PFSK-1 (cell line): ENCODE results near the gene C5.

ENCODE experiments used
- FOXP2 ChIP-seq: optimal IDR thresholded peaks from 2 replicates; pipeline ENCODE3; 2011; ENCODE audit warnings: borderline replicate concordance, control low read depth, inconsistent platforms; ENCODE audit not compliant: insufficient read depth; ENCODE audit errors: extremely low read length, extremely low read depth
- POLR2AphosphoS5 ChIP-seq: IDR thresholded peaks from 2 replicates; pipeline ENCODE4 v1.6.1; 2012; ENCODE audit warnings: low read depth, mild to moderate bottlenecking, control low read depth, low read length, moderate library complexity
- SIN3A ChIP-seq: IDR thresholded peaks from 2 replicates; pipeline ENCODE4 v1.6.1; 2012; ENCODE audit warnings: mild to moderate bottlenecking, low read length, moderate library complexity, borderline replicate concordance; ENCODE audit not compliant: insufficient read depth
- TAF1 ChIP-seq: IDR thresholded peaks from 2 replicates; pipeline ENCODE4 v1.6.1; 2012; ENCODE audit warnings: low read length, control low read depth, borderline replicate concordance; ENCODE audit not compliant: insufficient read depth
- TF ChIP-seq, protein P1 (sequence below), 2 experiments: IDR thresholded peaks; 2 replicates each; pipeline versions ENCODE4 v1.6.1 to v1.8.0; 2011 to 2012; ENCODE audit warnings: low read depth in 2 of 2, low read length in 2 of 2, control low read depth in 1 of 2, inconsistent platforms in 1 of 2, mild to moderate bottlenecking in 1 of 2, moderate library complexity in 1 of 2; ENCODE audit not compliant: insufficient read depth in 1 of 2

C5 gene

GRCh38 chr9:120961936-120962335, 88.1 kb downstream of the C5 start:
- TF ChIP-seq POLR2AphosphoS5 (no peak), FOXP2 (no peak), SIN3A (no peak), TAF1 (no peak)
- TF ChIP-seq, protein P1, sequence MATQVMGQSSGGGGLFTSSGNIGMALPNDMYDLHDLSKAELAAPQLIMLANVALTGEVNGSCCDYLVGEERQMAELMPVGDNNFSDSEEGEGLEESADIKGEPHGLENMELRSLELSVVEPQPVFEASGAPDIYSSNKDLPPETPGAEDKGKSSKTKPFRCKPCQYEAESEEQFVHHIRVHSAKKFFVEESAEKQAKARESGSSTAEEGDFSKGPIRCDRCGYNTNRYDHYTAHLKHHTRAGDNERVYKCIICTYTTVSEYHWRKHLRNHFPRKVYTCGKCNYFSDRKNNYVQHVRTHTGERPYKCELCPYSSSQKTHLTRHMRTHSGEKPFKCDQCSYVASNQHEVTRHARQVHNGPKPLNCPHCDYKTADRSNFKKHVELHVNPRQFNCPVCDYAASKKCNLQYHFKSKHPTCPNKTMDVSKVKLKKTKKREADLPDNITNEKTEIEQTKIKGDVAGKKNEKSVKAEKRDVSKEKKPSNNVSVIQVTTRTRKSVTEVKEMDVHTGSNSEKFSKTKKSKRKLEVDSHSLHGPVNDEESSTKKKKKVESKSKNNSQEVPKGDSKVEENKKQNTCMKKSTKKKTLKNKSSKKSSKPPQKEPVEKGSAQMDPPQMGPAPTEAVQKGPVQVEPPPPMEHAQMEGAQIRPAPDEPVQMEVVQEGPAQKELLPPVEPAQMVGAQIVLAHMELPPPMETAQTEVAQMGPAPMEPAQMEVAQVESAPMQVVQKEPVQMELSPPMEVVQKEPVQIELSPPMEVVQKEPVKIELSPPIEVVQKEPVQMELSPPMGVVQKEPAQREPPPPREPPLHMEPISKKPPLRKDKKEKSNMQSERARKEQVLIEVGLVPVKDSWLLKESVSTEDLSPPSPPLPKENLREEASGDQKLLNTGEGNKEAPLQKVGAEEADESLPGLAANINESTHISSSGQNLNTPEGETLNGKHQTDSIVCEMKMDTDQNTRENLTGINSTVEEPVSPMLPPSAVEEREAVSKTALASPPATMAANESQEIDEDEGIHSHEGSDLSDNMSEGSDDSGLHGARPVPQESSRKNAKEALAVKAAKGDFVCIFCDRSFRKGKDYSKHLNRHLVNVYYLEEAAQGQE (IDR thresholded peaks at IDR 0.05; ENCODE audit: insufficient read depth in 1 of 2, low read depth in 2 of 2, low read length in 2 of 2), result no peak

DNA sequence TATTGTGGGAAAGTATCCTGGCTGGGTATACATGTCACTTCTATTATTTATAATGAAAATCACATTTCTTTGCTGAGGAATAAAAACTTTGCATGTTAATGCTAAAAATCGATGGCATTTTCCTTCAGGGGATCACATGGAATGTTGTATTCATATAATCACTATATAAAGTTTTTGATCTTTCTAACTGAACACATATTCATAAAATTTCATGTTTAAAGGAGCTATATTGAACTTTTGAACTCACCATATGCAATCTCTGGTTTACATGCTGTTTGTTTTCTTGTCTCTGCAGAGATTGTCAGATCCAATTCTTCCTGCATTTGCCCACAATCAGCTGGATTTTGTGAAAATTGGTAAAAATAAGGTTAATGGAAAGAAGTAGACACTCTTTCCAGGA, 90.1 kb downstream of the C5 start:
- no peak for TF ChIP-seq TAF1
- no peak for TF ChIP-seq SIN3A
- no peak for TF ChIP-seq POLR2AphosphoS5
- TF ChIP-seq, protein P1 (IDR thresholded peaks at IDR 0.05; ENCODE audit: insufficient read depth in 1 of 2, low read depth in 2 of 2, low read length in 2 of 2), result no peak
- no peak for TF ChIP-seq FOXP2

GRCh38 chr9:120956862-120957261, 93.2 kb downstream of the C5 start:
- no peak for TF ChIP-seq SIN3A
- TF ChIP-seq TAF1, result no peak
- TF ChIP-seq, protein P1 (IDR thresholded peaks at IDR 0.05; ENCODE audit: insufficient read depth in 1 of 2, low read depth in 2 of 2, low read length in 2 of 2), result no peak
- TF ChIP-seq FOXP2, result no peak
- no peak for TF ChIP-seq POLR2AphosphoS5

DNA sequence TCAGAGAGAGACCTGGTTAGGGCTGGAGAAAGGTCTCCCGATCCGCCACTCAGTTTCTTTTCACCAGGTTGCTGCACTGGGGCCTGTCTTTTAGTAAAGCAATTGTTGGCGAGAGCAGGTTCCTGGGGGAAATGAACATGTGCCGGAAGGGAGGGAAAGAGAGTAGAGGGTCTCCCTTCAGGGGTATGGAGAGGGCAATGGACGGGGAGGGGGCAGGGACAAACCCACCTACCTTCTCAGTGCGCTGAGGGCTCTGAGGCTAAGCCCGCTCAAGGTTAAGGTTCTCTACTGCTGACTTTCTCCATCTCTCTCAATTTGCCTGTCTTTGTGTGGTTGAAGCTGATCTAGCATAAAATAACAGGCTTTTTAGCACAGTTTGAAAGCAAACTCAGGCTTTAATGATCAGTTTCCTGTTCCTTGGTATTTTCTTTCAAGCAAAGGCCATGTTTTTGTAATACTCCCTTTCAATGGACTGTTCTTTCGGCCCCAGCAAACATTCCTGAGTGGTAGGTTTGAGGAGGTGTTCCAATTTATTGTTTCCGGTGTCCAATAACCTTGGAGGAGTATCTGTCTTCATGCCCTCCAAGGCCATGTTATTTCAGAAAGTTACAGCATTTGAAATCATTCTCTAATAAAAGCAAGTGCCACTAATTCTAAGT, 98.0 kb downstream of the C5 start:
- TF ChIP-seq POLR2AphosphoS5 (no peak), SIN3A (no peak)
- TF ChIP-seq, protein P1 (IDR thresholded peaks at IDR 0.05; ENCODE audit: insufficient read depth in 1 of 2, low read depth in 2 of 2, low read length in 2 of 2), result no peak
